ENCODE results near the gene RNF208.
"Not testable (repeated sequence)": the region's sequence is repeated elsewhere in the genome, so short reads cannot be mapped to it uniquely, and the experiment has no call there.

Gene RNF208

GRCh38 chr9:137253717-137254623 lies 31.9 kb upstream of the RNF208 start:
- no peak for DNase-seq (ENCODE audit: low read depth in 3 of 3, low spot score in 1 of 3)

GRCh38 chr9:137252555-137253506 lies 30.8 kb upstream of the RNF208 start:
- DNase-seq (ENCODE audit: low read depth in 3 of 3, low spot score in 1 of 3): no peak

GRCh38 chr9:137251490-137252268 lies 29.6 kb upstream of the RNF208 start:
- DNase-seq (ENCODE audit: low read depth in 3 of 3, low spot score in 1 of 3): no peak

- no peak for DNase-seq (ENCODE audit: low read depth in 3 of 3, low spot score in 1 of 3)
Observed at GRCh38 chr9:137251194-137251461, 29.1 kb upstream of the RNF208 start, which contains the start of gene STPG3. Gene STPG3 (plus strand): TSS chr9:137251286. CDS start chr9:137251287, 1 bp downstream.

GRCh38 chr9:137250329-137251193 lies 28.5 kb upstream of the RNF208 start:
- DNase-seq (ENCODE audit: low read depth in 3 of 3, low spot score in 1 of 3): no peak

GRCh38 chr9:137247916-137248175 lies 25.8 kb upstream of the RNF208 start:
- no peak for DNase-seq (ENCODE audit: low read depth in 3 of 3, low spot score in 1 of 3)

- DNase-seq (ENCODE audit: low read depth in 3 of 3, low spot score in 1 of 3): no peak
Observed at GRCh38 chr9:137247135-137247915, 25.3 kb upstream of the RNF208 start.

GRCh38 chr9:137245450-137246421 lies 23.7 kb upstream of the RNF208 start:
- DNase-seq (ENCODE audit: low read depth in 3 of 3, low spot score in 1 of 3): no peak

GRCh38 chr9:137244486-137245449 lies 22.7 kb upstream of the RNF208 start:
- DNase-seq (ENCODE audit: low read depth in 3 of 3, low spot score in 1 of 3): no peak

GRCh38 chr9:137243626-137244485 lies 21.8 kb upstream of the RNF208 start:
- DNase-seq (ENCODE audit: low read depth in 3 of 3, low spot score in 1 of 3): no peak

- DNase-seq (ENCODE audit: low read depth in 3 of 3, low spot score in 1 of 3): not testable (repeated sequence)
Observed at GRCh38 chr9:137243266-137243625, 21.2 kb upstream of the RNF208 start.

GRCh38 chr9:137242269-137243203 lies 20.5 kb upstream of the RNF208 start:
- DNase-seq (ENCODE audit: low read depth in 3 of 3, low spot score in 1 of 3): no peak

GRCh38 chr9:137241490-137242268 lies 19.6 kb upstream of the RNF208 start:
- peak; percentile 36 to 61 (median 53) for DNase-seq (ENCODE audit: low read depth in 3 of 3, low spot score in 1 of 3)

- peak; percentile 87 to 99 (median 97) for DNase-seq (ENCODE audit: low read depth in 3 of 3, low spot score in 1 of 3)
Observed at GRCh38 chr9:137240841-137241489, 18.9 kb upstream of the RNF208 start, which contains the start of gene TUBB4B. Gene TUBB4B (plus strand): TSS chr9:137241287. CDS start chr9:137241361, 74 bp downstream.

All from stimulated activated CD4-positive, alpha-beta T cell treated with anti-CD3 and anti-CD28 coated beads, TNF-alpha, amount 100 ng/mL, for 1 hour (primary cell).